Endothelial cell of umbilical vein (primary cell): ENCODE results near the gene PTER. TPM values are rescaled to one million over a fixed set of nuclear protein-coding genes. Genes with fewer than 3 reads are reported as not detected.

Source experiments
- BruUV-seq: library from RNA; stranded (reverse); fragments of 400-500 nt; replicated peaks from 2 replicates; lab custom pipeline; 2021; lab: Mats Ljungman, UMichigan
- CTCF ChIA-PET: fragments of 300-600, 350-600 bp; sonication (Branson Sonifier 250); formaldehyde crosslinking; loops from one replicate; lab custom pipeline; 2021; ENCODE audit warnings: antibody characterized with exemption, inconsistent platforms; lab: Charles Lee
- POLR2A ChIA-PET: fragments of 300-600, 350-600 bp; sonication (Branson Sonifier 250); formaldehyde crosslinking; loops from one replicate; lab custom pipeline; 2021; ENCODE audit warnings: antibody characterized with exemption, inconsistent platforms; lab: Charles Lee
- DNase-seq: peaks from one replicate; pipeline ENCODE4 v3.0.0-alpha.2; 2011; ENCODE audit warnings: low read depth, low spot score
- FAIRE-seq: peaks from 2 replicates; lab custom pipeline; 2011; peaks lifted over from hg19 to GRCh38; lab: Jason Lieb, UNC
- H2AFZ ChIP-seq: 2 replicates; pipeline ENCODE4 v1.6.0; 2012; ENCODE audit warnings: low read depth, low read length, control low read depth, inconsistent platforms
- H3K27ac ChIP-seq: 2 replicates; pipeline ENCODE4 v1.5.1; 2011; ENCODE audit warnings: low read depth, mild to moderate bottlenecking, control low read depth, low read length, moderate library complexity; ENCODE audit not compliant: insufficient read depth
- H3K27me3 ChIP-seq, 2 experiments: 2 replicates each; pipeline versions ENCODE4 v1.6.0 to v1.6.1; 2011; ENCODE audit warnings: low read length in 2 of 2, mixed read lengths in 1 of 2; ENCODE audit not compliant: control insufficient read depth in 2 of 2, insufficient read depth in 2 of 2
- H3K36me3 ChIP-seq, 2 experiments: 2 replicates in 1 of 2; 3 replicates in 1 of 2; pipeline ENCODE4 v1.5.1; 2011; ENCODE audit warnings: low read length in 2 of 2, mild to moderate bottlenecking in 1 of 2, moderate library complexity in 1 of 2; ENCODE audit not compliant: control insufficient read depth in 2 of 2, insufficient read depth in 2 of 2; ENCODE audit errors: extremely low read depth in 1 of 2
- H3K4me1 ChIP-seq: 3 replicates; pipeline ENCODE4 v1.5.1; 2011; ENCODE audit warnings: mild to moderate bottlenecking, low read length; ENCODE audit not compliant: control insufficient read depth, insufficient read depth; ENCODE audit errors: extremely low read depth
- H3K4me2 ChIP-seq: 2 replicates; pipeline ENCODE4 v1.6.1; 2011; ENCODE audit warnings: low read length, control low read depth, mixed read lengths; ENCODE audit not compliant: insufficient read depth
- H3K4me3 ChIP-seq, 3 experiments: fragments of 200-600 bp in 1 of 3; sonication (generic), shearing (Covaris generic) in 1 of 3; replicated peaks in 1 of 3; 2 replicates each; pipeline ENCODE4 v1.5.1; 2011 to 2016; ENCODE audit warnings: control low read depth in 3 of 3, low read length in 3 of 3, mild to moderate bottlenecking in 2 of 3, inconsistent platforms in 1 of 3, low read depth in 1 of 3, moderate library complexity in 1 of 3; ENCODE audit not compliant: insufficient read depth in 1 of 3
- H3K79me2 ChIP-seq: 2 replicates; pipeline ENCODE4 v1.6.0; 2012; ENCODE audit warnings: low read length, inconsistent platforms; ENCODE audit not compliant: control insufficient read depth, insufficient read depth
- H3K9ac ChIP-seq: replicated peaks from 2 replicates; pipeline ENCODE3; 2011; ENCODE audit warnings: low read length, control low read depth; ENCODE audit not compliant: insufficient read depth; ENCODE audit errors: extremely low read depth
- H3K9me1 ChIP-seq: replicated peaks from 3 replicates; pipeline ENCODE4 v1.6.0; 2011; ENCODE audit warnings: mild to moderate bottlenecking, low read length; ENCODE audit not compliant: control insufficient read depth, insufficient read depth; ENCODE audit errors: extremely low read depth
- H3K9me3 ChIP-seq: replicated peaks from 2 replicates; pipeline ENCODE4 v1.5.1; 2012; ENCODE audit warnings: low read length, inconsistent platforms; ENCODE audit not compliant: control insufficient read depth, insufficient read depth
- H4K20me1 ChIP-seq: replicated peaks from 2 replicates; pipeline ENCODE3; 2011; ENCODE audit warnings: mild to moderate bottlenecking, low read length; ENCODE audit not compliant: control insufficient read depth, insufficient read depth; ENCODE audit errors: extremely low read depth
- CTCF ChIP-seq, 2 donors: IDR thresholded peaks; 1 replicate in 1 of 2; 2 replicates in 1 of 2; pipeline ENCODE4 v1.5.1; 2011; ENCODE audit warnings: low read length in 2 of 2, mild to moderate bottlenecking in 2 of 2, moderate library complexity in 2 of 2, control low read depth in 1 of 2, inconsistent platforms in 1 of 2, low read depth in 1 of 2; ENCODE audit not compliant: insufficient read depth in 1 of 2; ENCODE audit errors: extremely low read depth in 1 of 2
- EZH2 ChIP-seq: IDR thresholded peaks from 2 replicates; pipeline ENCODE4 v1.6.1; 2012; ENCODE audit warnings: borderline replicate concordance, low read depth, mild to moderate bottlenecking, moderate library complexity, low read length, inconsistent platforms; ENCODE audit not compliant: severe bottlenecking
- FOS ChIP-seq: IDR thresholded peaks from 2 replicates; pipeline ENCODE4 v1.6.1; 2011; ENCODE audit warnings: mild to moderate bottlenecking, low read length, moderate library complexity, borderline replicate concordance; ENCODE audit not compliant: insufficient read depth
- GATA2 ChIP-seq: IDR thresholded peaks from 2 replicates; pipeline ENCODE4 v1.7.0; 2011; ENCODE audit warnings: low read depth, mild to moderate bottlenecking, moderate library complexity, mixed read lengths, low read length; ENCODE audit not compliant: insufficient read length, insufficient read depth
- JUN ChIP-seq: IDR thresholded peaks from 2 replicates; pipeline ENCODE4 v1.6.1; 2011; ENCODE audit warnings: borderline replicate concordance, low read depth; ENCODE audit not compliant: insufficient read length, insufficient read depth
- MAX ChIP-seq: IDR thresholded peaks from 2 replicates; pipeline ENCODE4 v1.6.1; 2011; ENCODE audit not compliant: insufficient read depth, insufficient read length
- MYC ChIP-seq: IDR thresholded peaks from one replicate; pipeline ENCODE4 v1.6.1; 2011; ENCODE audit warnings: mild to moderate bottlenecking, low read depth, low read length
- POLR2A ChIP-seq: IDR thresholded peaks from 2 replicates; pipeline ENCODE4 v1.6.1; 2012; ENCODE audit warnings: low read depth, mild to moderate bottlenecking, control low read depth, low read length
- POLR2AphosphoS5 ChIP-seq: IDR thresholded peaks from 2 replicates; pipeline ENCODE4 v1.6.1; 2012; ENCODE audit warnings: low read depth, mild to moderate bottlenecking, control low read depth, low read length, moderate library complexity; ENCODE audit not compliant: insufficient read depth
- dilution Hi-C: fragments of 300-500 bp; cut with MboI; formaldehyde crosslinking; loops from one replicate; pipeline ENCODE4 v1.15.0; 2019; ENCODE audit warnings: low sequenced_read_pairs; ENCODE audit not compliant: extremely low pct_ligation_motif_present
- intact Hi-C: fragments of 100-400 bp; cut with micrococcal nuclease; formaldehyde crosslinking; loops from one replicate; pipeline ENCODE4 v1.10.0; 2022
- polyA plus RNA-seq, 4 experiments: library from polyadenylated mRNA; depleted of rRNA in 3 of 4; stranded (reverse) in 3 of 4; unstranded in 1 of 4; fragments of >200 nt; gene quantifications; 2 replicates each; pipeline versions ENCODE4 v1.2.1 to v1.2.3, GENCODE V29; 2011 to 2012; ENCODE audit warnings: missing spikeins in 1 of 4
- total RNA-seq: library from RNA; stranded (reverse); gene quantifications from 2 replicates; pipeline ENCODE4 v1.2.3, GENCODE V29; 2021

PTER gene
- total and polyA plus RNA-seq, 2 donors (not counting 3 experiments of a cell fraction or from before 2014, with no cell fraction given): 1.6 to 4.6 TPM

GRCh38 chr10:16544099-16544498 is 107.3 kb downstream of the PTER start:
- Histone ChIP-seq H3K9ac (no peak overlapping the region), H3K79me2 (no peaks in the 10 kb centered on the region), H3K4me3 (no peak overlapping the region), H3K9me3 (no peaks in the 10 kb centered on the region), H4K20me1 (no peaks in the 10 kb centered on the region), H3K27ac (no peak overlapping the region), H3K4me1 (no peaks in the 10 kb centered on the region), H3K9me1 (no peaks in the 10 kb centered on the region), H3K27me3 (peaks cover 0 to 5% of the 10 kb centered on the region in 2 experiments), H3K4me2 (no peak overlapping the region), H2AFZ (no peak overlapping the region), H3K36me3 (no peaks in the 10 kb centered on the region)
- TF ChIP-seq MAX (no peak), CTCF (IDR thresholded peaks at IDR 0.05; ENCODE audit: extremely low read depth in 1 of 2, insufficient read depth in 1 of 2, low read depth in 1 of 2, low read length in 2 of 2) (no peak), FOS (no peak), POLR2A (no peak), EZH2 (no peak), GATA2 (no peak), MYC (no peak), JUN (no peak), POLR2AphosphoS5 (no peak)
- no peak for FAIRE-seq
- CTCF ChIA-PET: interaction anchor here (1.6 to 2.7 kb wide), 7 partner anchors 15 to 665 kb away, joined by 3 to 44 read pairs (median 7); no protein-coding TSS in a partner anchor
- intact Hi-C loops: loop anchor here (2.0 kb wide), 1 partner anchor 665 kb away; no protein-coding TSS in a partner anchor
- DNase-seq: no peak
- dilution Hi-C loops: no loop called here
- BruUV-seq: no TSS peak
- POLR2A ChIA-PET: no interaction called here
